NCI-H2029 treated with DMSO at 0.1 percent for 48 hours (cell line): ENCODE results near the gene GIMAP6.
"Not testable (repeated sequence)": the region's sequence is repeated elsewhere in the genome, so short reads cannot be mapped to it uniquely, and the experiment has no call there.

ENCODE experiments used
- DNase-seq: peaks from one replicate; lab custom pipeline; 2025; lab: John Stamatoyannopoulos, UW

Gene GIMAP6

DNA sequence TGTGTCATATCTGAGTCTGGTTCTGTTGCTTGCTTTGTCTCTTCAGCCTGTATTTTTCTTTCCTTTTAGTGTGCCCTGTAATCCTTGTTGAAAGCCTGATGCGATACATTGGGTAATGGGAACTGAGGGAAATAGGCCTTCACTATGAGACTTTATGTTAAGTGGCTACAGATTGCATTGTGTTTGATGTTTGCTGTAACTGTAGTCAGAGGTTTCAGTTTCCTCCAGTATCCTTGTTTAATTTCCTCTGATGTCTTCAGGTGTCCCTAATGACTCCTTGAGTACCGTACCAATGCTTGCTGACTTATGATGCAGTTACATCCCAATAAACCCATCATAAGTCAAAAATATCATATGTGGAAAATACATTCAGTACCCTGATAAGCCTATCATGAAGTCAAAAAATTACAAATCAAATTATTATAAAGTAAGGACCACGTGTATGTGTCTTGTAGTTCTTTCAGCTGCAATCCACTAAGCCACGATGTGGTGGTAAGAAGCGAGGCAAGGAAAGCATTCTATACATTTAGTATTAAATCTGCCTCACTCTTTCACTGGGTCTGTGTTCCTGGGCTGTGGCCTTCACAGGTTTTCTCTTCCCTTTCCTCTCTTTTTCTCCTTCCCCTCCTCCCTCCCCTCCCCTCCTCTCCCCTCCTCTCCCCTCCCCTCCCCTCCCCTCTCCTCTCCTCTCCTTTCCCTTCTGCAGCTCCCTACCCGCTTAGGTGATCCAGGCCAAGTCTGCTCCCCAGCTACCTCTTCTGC lies 13.3 kb upstream of the GIMAP6 start:
- DNase-seq: no peak

DNA sequence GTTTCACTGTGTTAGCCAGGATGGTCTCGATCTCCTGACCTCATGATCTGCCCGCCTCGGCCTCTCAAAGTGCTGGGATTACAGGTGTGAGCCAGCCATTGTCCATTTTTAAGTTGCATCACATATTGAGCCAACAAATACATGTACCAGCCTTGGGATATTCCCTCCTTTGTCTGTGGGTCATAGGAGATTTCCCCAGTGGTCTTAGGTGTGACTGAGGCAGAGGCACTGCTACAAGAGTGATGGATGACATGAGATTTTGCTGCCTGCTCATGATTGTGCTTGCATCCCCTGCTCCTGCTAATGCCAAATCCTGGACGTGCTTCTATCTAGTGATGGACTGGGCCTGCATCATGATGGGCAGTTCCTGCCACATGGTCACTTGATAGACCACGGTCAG lies 10.7 kb upstream of the GIMAP6 start:
- no peak for DNase-seq

GRCh38 chr7:150641854-150642253 lies 9.7 kb upstream of the GIMAP6 start:
- DNase-seq: no peak

DNA sequence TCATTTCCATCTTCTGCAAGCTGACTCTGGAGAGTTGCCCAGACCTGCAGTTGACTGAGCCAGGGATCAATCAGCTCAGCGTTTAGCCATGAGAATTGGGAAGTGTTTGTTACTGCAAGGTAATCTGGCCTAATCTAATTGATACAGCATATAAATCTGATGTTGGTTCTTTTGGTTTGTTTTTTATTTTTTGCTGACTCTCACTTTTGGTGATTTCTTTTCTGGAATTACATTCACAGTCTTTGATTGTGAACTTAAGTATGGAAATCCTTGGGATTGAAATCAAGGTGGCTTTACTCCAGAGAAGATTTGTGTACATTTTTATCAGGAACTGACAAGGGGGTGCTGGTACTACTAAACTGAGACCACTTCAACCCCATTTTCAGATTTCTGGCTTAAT lies 1.7 kb upstream of the GIMAP6 start:
- no peak for DNase-seq

DNA sequence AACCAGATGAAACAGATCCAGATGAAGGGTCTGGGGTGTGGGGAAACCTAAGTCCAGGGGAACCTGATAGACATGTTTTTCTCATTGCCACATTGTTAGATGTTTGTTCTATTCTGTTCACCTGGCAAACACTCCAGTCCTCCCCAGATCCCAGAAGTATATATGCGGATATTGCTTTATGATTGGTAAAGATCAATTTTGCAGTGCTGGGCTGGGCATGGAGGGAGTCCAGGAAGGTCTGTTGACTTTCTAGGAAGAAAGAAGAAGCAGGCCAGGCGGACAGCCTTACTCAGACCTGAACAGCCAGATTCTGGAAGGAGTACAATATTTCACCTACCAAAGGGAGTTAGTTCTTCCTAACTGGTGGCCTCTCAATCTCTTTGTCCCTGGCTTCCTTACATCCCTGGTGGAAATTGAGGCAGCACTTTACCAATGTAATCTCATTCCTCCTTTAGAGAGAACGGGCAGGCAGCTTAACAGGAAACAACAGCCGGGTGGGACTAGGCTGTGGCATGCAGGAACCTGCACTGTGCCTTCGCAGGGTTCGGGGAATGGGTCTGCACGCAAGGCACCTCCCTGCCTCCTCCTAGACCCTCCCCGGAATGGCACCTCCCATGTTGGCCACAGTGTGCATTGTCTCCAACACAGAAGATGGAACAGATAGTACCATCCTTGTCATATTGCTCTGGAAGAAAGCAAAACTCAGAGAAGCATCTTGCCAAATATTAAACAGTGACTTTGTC lies 930 bp downstream of the GIMAP6 start:
- DNase-seq: no peak

GRCh38 chr7:150629347-150629746 lies 2.8 kb downstream of the GIMAP6 start:
- DNase-seq: no peak

DNA sequence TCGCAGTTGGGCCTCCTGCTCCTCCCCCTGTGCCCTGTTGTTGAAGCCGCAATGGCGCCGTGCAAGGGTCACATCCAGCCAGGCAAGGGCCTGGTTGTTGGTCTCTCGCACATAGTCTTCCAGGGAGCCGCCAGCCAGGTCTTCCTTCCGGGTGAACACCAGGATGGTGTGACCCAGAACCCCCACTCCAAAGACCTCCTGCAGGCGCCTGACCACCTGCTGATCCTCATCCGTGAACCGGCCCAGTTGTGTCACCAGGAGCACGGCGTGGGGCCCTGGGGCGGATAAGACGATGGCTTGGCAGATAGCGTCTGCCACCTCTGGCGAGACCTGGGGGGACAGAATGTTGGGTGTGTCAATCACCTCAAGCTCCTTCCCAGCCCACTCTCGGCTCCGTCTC lies 4.2 kb downstream of the GIMAP6 start:
- DNase-seq: no peak

DNA sequence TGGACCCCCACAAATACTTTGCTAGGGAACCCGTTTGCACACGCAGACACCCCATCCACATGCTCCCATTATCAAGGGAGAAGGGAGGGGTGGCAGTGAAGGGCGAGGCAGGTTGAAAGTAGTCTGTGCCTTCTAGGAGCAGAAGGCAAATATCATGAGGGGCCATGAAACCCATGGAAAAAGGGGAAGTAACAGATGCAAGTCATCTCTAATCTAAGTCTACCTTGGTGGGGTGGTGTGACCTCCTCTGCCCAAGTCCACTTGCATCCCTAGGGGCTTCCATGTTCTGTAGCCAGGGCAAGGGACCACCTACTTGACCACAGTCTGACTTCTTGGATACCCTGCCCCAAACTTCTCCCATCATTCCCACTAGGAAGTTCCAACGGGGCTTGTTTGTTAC lies 5.5 kb downstream of the GIMAP6 start:
- DNase-seq: no peak

DNA sequence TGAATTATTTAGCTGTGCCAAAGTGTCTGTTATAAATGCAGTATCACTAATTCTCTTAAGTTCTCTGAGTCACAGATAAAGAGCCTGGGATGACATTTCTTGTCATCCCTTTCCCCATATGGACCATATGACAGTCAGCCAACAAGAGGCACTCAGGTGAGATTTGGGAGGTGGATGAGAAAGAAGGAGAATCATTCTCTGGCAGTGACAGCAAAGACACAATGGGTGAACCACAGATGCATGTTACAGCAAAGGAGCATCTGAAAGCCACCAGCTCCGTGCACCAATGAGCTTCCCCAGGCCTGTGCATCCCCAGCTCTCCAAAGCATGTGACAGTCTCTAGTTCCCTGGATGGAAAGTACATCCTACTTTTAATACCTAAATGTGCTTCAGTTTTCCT lies 10.8 kb downstream of the GIMAP6 start:
- DNase-seq: no peak

- DNase-seq: no peak
Observed at GRCh38 chr7:150620617-150621371, 11.4 kb downstream of the GIMAP6 start.

DNA sequence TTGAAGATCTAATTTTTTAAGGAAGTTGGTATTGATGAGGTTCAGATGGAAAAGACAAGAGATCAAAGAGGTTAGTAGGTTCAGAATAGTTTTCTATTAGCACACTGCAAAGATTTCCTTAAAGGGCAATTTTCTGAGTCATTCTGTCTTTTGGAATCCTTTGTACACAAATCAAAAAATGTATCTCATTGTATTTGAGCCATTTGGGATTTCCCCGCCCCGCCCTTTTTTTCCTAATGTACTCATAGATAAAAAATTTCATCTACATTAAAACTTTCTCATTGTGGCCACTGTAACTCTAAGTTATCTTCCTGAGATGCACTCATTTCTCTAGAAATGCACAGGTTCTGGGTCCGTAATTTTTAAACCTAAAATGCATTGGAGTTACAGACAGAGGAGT lies 12.1 kb downstream of the GIMAP6 start:
- no peak for DNase-seq

- not testable (repeated sequence) for DNase-seq
Observed at GRCh38 chr7:150615221-150615755, 16.9 kb downstream of the GIMAP6 start.

DNA sequence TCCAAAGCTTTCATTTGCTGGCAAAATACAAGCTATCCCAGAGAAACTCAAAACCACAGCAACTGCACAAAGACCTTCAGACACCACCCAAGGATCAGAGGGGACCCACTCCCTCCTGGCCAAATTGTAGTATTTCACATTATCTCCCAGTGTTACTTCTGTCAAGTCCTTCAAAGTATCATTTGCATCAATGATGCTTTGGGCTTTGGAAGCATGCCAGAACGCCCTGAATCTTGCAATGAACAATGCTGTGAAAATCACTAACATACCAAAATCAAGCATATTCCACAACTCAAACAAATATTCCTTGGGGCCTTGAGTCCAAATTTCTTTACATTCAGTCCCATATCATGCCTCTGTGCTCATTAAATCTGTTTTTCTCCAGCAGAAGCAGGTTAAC lies 17.8 kb downstream of the GIMAP6 start:
- not testable (repeated sequence) for DNase-seq

DNA sequence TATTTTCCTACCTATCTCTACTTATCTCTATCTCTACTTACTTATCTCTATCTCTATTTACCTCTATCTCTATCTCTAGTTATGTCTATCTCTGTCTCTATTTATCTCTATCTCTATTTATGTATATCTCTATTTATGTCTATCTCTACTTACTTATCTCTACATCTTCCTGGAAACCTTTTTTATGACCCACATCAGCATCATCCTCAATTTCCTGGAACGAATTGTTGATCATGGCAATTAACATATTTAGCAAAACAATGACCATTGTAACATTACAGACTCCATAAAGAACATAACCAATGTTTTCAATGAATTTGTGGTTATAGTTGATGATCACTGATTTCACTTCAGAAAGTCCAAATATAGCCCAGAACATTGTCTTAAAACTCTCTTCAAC lies 18.3 kb downstream of the GIMAP6 start:
- no peak for DNase-seq

DNA sequence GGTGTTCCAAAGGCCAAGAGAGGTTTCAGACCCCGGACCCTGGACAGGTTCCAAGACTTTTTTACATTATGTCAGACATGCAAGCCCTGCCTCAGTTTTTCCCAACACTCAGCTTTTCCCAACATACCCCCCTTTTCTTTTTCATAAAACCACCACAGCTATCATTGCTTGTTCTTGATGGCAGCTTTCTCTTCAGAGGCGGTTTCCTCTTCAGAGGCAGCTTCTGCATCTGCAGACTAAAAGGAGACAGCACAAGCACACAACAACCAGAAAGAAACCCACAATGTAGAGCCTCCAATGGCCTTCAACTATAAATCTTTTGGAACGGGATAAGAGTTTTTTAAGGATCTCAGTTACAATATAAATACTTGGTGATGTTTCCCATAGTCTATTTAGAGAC lies 19.3 kb downstream of the GIMAP6 start:
- no peak for DNase-seq

GRCh38 chr7:150610233-150610632 lies 22.0 kb downstream of the GIMAP6 start:
- DNase-seq: no peak

DNA sequence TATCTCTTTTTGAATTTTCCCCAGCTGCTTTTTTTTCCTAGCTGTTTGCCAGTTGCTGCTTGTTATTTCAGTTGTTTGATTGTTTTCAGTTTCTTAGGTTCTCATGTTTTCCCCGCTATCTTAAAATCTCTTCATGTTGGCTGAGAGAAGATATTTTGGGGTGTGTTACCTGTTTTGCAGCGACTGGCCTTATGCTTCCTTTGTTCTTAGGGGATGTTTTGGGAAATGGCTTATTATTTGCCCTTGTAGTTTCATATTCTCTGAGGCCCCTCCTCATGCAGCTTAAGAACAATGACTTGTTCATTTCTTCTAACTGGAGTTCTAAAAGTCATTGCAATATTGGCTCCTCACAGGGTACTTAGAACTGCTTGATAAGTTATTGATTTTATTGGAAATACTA lies 28.6 kb downstream of the GIMAP6 start:
- not testable (repeated sequence) for DNase-seq

- no peak for DNase-seq
Observed at GRCh38 chr7:150595361-150595760, 36.8 kb downstream of the GIMAP6 start.

GRCh38 chr7:150594805-150595204 lies 37.4 kb downstream of the GIMAP6 start:
- no peak for DNase-seq

- DNase-seq: no peak
Observed at GRCh38 chr7:150587551-150587950, 44.6 kb downstream of the GIMAP6 start.

DNA sequence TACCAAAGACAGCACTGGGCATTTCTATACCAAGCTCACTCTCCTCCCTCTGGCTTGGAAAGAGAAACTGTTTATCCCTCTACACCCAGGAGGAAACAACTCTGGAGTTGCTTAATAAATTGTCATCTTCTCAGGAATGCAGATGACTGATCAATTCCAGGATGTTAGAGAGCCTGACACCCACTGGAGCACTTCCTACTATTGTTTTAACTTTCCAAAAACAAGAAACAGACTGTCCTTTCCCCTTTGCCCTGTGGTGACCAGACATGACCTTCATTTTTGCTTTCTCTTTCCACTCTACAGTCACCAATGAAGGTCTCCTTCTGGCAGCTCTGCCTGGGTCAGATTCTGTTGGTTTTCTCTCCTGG lies 45.4 kb downstream of the GIMAP6 start:
- DNase-seq: no peak

- no peak for DNase-seq
Observed at GRCh38 chr7:150586068-150586784, 46.0 kb downstream of the GIMAP6 start.
